GM19455 (cell line): Measurements from ENCODE around the gene SYTL3.

Source experiments
- ATAC-seq: cut with Tn5 transposase; IDR thresholded peaks from one replicate; pipeline ENCODE4 v1.9.1; 2021; ENCODE audit not compliant: unreplicated experiment

Gene SYTL3

GRCh38 chr6:158771399-158772152 lies 121.7 kb downstream of the SYTL3 start:
- ATAC-seq, result no peak

GRCh38 chr6:158772172-158772571 lies 122.3 kb downstream of the SYTL3 start:
- no peak for ATAC-seq

GRCh38 chr6:158772851-158773371 lies 123.1 kb downstream of the SYTL3 start:
- no peak for ATAC-seq

GRCh38 chr6:158773581-158774449 lies 124.0 kb downstream of the SYTL3 start:
- no peak for ATAC-seq

- no peak for ATAC-seq
Observed at GRCh38 chr6:158774717-158775449, 125.0 kb downstream of the SYTL3 start.

- ATAC-seq, result no peak
Observed at GRCh38 chr6:158775832-158776231, 126.0 kb downstream of the SYTL3 start.

- ATAC-seq, result no peak
Observed at GRCh38 chr6:158776737-158777136, 126.9 kb downstream of the SYTL3 start.

GRCh38 chr6:158777510-158777909 lies 127.7 kb downstream of the SYTL3 start:
- ATAC-seq, result no peak

- no peak for ATAC-seq
Observed at GRCh38 chr6:158778005-158778527, 128.2 kb downstream of the SYTL3 start.

- ATAC-seq, result no peak
Observed at GRCh38 chr6:158780246-158780884, 130.5 kb downstream of the SYTL3 start.

- ATAC-seq, result no peak
Observed at GRCh38 chr6:158780988-158781691, 131.3 kb downstream of the SYTL3 start.

GRCh38 chr6:158781692-158782373 lies 132.0 kb downstream of the SYTL3 start:
- ATAC-seq, result no peak

- ATAC-seq, result no peak
Observed at GRCh38 chr6:158782432-158783166, 132.7 kb downstream of the SYTL3 start.

- no peak for ATAC-seq
Observed at GRCh38 chr6:158783167-158783450, 133.3 kb downstream of the SYTL3 start.

- no peak for ATAC-seq
Observed at GRCh38 chr6:158783851-158784250, 134.0 kb downstream of the SYTL3 start.

GRCh38 chr6:158784505-158784904 lies 134.7 kb downstream of the SYTL3 start:
- ATAC-seq, result no peak

GRCh38 chr6:158785036-158785435 lies 135.2 kb downstream of the SYTL3 start:
- ATAC-seq, result no peak

- ATAC-seq, result no peak
Observed at GRCh38 chr6:158786645-158787304, 136.9 kb downstream of the SYTL3 start.
